Peyer's patch (tissue), 4 donors: ENCODE measurements around the gene TRIM22.

ENCODE experiments used
- CTCF ChIP-seq, 6 experiments: fragments of 450-650 bp in 4 of 6; fragments of 200-600 bp in 2 of 6; sonication (generic) in 1 of 6; IDR thresholded peaks; one replicate each; pipeline ENCODE4 v1.5.1; 2017 to 2019; ENCODE audit warnings: antibody characterized with exemption in 6 of 6, mild to moderate bottlenecking in 3 of 6, moderate library complexity in 1 of 6
- POLR2A ChIP-seq, 2 donors: fragments of 450-650 bp; IDR thresholded peaks; one replicate each; pipeline ENCODE4 v1.5.1; 2017; ENCODE audit warnings: antibody characterized with exemption in 2 of 2, mild to moderate bottlenecking in 2 of 2, moderate library complexity in 2 of 2

GRCh38 chr11:5703741-5704536 lies 14.3 kb downstream of the TRIM22 start:
- TF ChIP-seq CTCF (IDR thresholded peaks at IDR 0.05), result no peak
- TF ChIP-seq POLR2A (IDR thresholded peaks at IDR 0.05), result no peak
